ENCODE data around the gene FLOT2. TPM values are rescaled to one million over a fixed set of nuclear protein-coding genes. Genes with fewer than 3 reads are reported as not detected.
"Not testable (repeated sequence)": the region's sequence is repeated elsewhere in the genome, so short reads cannot be mapped to it uniquely, and the experiment has no call there.

The FLOT2 gene
- total RNA-seq, 1 donor from 2014 or later = 143 TPM

DNA sequence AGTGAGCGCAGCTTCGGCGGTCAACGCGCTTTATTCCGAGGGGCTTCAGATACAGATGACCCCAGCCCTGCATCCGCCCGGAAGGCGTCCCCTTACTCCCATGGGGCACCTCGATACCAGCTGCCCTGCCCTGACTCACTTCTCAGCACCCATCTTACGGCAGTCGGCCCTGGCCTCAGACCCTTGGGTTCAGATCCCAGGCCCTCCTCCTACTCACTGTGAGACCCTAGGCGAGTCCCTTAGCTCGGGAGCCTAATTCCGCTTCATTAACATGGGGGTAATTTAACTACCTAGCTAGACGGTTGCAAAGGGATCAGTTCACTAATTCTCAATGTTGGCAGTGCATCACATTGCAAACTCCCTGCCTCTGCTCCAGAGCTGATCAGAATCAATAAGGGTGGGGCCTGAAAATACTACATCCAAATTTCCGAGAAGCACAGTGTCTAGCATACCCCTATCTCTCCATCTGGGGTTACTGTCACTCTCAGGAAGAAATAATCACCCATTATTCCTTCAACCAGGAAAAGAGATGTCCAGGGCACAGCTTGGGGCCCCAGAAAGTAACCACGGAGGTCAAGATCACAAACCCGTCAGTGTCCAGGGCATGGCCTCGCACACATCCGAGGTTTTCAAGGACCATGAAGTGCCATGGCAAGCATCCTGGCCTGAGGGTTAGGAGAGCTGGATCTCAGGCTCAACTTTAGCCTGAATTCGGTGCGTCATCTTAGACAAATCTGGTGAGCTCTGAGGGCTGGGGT, 415 bp upstream of the FLOT2 start:
- peak overlapping the region; percentile 76 for H3K27ac Mint-ChIP-seq (ENCODE audit: unreplicated experiment)
- H3K4me1 Mint-ChIP-seq (ENCODE audit: low read depth, unreplicated experiment) = peaks cover 19% of the 10 kb centered on the region
- H3K36me3 Mint-ChIP-seq (ENCODE audit: unreplicated experiment) = no peaks in the 10 kb centered on the region
- TF ChIP-seq, protein P1, sequence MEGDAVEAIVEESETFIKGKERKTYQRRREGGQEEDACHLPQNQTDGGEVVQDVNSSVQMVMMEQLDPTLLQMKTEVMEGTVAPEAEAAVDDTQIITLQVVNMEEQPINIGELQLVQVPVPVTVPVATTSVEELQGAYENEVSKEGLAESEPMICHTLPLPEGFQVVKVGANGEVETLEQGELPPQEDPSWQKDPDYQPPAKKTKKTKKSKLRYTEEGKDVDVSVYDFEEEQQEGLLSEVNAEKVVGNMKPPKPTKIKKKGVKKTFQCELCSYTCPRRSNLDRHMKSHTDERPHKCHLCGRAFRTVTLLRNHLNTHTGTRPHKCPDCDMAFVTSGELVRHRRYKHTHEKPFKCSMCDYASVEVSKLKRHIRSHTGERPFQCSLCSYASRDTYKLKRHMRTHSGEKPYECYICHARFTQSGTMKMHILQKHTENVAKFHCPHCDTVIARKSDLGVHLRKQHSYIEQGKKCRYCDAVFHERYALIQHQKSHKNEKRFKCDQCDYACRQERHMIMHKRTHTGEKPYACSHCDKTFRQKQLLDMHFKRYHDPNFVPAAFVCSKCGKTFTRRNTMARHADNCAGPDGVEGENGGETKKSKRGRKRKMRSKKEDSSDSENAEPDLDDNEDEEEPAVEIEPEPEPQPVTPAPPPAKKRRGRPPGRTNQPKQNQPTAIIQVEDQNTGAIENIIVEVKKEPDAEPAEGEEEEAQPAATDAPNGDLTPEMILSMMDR (IDR thresholded peaks at IDR 0.05; ENCODE audit: partially characterized antibody, unreplicated experiment) = no peak
- H3K4me3 Mint-ChIP-seq (ENCODE audit: unreplicated experiment) = peak overlapping the region; percentile 85
- H3K27me3 Mint-ChIP-seq (ENCODE audit: unreplicated experiment) = peaks cover 9% of the 10 kb centered on the region
- peaks cover 14% of the 10 kb centered on the region for H3K9me3 Mint-ChIP-seq (ENCODE audit: unreplicated experiment)
- DNase-seq = no peak

DNA sequence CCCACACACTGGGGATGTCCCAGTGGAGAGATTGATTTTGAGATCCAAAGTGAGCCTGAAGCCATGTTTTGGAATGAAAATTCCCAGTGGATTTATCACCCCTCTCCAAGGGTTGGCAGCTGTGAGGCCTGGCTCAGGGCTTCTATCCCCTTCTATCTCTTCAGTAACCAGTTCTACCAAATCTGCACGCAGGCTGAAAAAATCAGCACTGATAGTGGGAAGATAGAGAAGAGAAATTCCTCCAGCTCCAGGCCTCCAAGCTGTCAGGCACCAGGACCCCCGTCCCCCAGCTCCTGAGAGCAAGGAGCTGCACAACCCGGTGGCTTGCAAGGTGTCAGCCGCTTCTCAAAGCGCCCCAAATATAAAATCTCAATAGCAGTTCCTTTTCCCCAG, 1.0 kb downstream of the FLOT2 start:
- H3K36me3 Mint-ChIP-seq (ENCODE audit: unreplicated experiment) = no peaks in the 10 kb centered on the region
- H3K27me3 Mint-ChIP-seq (ENCODE audit: unreplicated experiment) = peaks cover 6% of the 10 kb centered on the region
- no peak for DNase-seq
- peaks cover 14% of the 10 kb centered on the region for H3K4me1 Mint-ChIP-seq (ENCODE audit: low read depth, unreplicated experiment)
- TF ChIP-seq, protein P1 (IDR thresholded peaks at IDR 0.05; ENCODE audit: partially characterized antibody, unreplicated experiment) = no peak
- peak overlapping the region; percentile 96 for H3K4me3 Mint-ChIP-seq (ENCODE audit: unreplicated experiment)
- peaks cover 14% of the 10 kb centered on the region for H3K9me3 Mint-ChIP-seq (ENCODE audit: unreplicated experiment)
- peak overlapping the region; percentile 83 for H3K27ac Mint-ChIP-seq (ENCODE audit: unreplicated experiment)

DNA sequence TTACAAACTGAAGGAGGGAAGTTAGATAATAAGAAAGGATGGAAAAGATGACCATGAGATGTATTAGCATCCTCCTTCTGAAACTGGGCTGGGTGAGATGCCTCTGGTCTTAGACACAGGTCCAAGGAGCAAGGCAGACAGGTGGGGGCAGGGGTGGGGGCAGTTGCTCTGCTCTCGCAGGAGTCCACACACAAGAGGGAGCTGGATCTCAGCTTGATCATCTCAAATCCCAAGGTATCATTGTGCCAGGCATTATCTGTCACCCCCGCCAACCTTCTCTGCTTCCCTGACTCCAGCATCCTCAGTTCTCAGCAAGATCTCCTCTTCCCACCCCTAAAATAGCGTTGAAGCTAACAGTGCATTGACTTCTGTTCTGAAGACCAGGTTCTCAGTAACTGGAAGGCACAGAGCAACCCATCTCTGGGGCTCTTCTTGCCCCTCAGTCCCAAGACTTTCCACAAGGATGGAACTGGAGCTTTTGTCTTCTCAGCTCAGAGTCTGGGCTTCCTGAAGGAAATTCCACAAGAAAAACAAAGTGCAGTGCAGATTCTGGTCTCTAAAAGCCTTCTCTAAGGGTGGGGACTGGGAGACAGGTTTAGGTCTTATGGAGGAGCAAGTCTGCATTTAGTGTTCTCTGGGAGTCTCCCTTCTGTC, 1.6 kb downstream of the FLOT2 start:
- TF ChIP-seq, protein P1 (IDR thresholded peaks at IDR 0.05; ENCODE audit: partially characterized antibody, unreplicated experiment) = no peak
- DNase-seq = no peak
- Mint-ChIP-seq H3K4me1 (ENCODE audit: low read depth, unreplicated experiment) (peaks cover 13% of the 10 kb centered on the region), H3K4me3 (ENCODE audit: unreplicated experiment) (peak overlapping the region; percentile 96), H3K36me3 (ENCODE audit: unreplicated experiment) (peaks cover 3% of the 10 kb centered on the region), H3K27me3 (ENCODE audit: unreplicated experiment) (peaks cover 6% of the 10 kb centered on the region), H3K27ac (ENCODE audit: unreplicated experiment) (peak overlapping the region; percentile 83), H3K9me3 (ENCODE audit: unreplicated experiment) (peaks cover 16% of the 10 kb centered on the region)

DNA sequence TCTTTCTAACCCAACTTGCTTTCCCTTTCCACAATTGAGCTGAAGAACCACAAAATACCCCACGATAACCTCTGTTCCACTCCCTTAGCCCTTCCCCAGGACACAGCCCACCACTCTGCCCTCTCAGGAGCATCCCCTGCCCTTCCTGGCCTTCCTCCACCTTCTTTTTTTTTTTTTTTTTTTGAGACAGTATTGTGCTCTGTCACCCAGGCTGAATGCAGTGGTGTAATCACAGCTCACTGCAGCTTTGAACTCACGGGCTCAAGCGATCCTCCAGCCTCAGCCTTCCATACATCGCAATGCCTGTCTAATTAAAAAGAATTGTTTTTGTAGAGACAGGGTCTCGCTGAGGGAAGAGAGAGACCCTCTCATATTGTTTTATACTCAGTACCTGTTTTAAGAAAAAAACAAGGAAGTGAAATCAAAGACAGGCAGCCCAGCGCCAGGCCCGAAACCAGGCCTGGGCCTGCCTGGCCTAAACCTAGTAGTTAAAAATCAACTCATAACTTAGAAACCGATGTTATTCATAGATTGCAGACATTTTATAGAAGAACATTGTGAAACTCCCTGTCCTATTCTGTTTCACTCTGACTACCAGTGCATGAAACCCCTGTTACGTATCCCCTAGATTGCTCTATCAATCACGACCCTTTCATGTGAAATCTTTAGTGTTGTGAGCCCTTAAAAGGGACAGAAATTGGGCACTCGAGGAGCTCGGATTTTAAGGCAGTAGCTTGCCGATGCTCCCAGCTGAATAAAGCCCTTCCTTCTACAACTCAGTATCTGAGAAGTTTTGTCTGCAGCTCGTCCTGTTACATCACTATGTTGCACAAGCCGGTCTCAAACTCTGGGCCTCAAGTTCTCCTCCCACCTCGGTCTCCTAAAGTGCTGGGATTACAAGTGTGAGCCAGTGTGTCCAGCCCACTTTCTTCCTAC, 4.0 kb downstream of the FLOT2 start:
- not testable (repeated sequence) for H3K9me3 Mint-ChIP-seq (ENCODE audit: unreplicated experiment); H3K27me3 Mint-ChIP-seq (ENCODE audit: unreplicated experiment); DNase-seq; H3K4me3 Mint-ChIP-seq (ENCODE audit: unreplicated experiment); H3K36me3 Mint-ChIP-seq (ENCODE audit: unreplicated experiment); H3K27ac Mint-ChIP-seq (ENCODE audit: unreplicated experiment)
- peaks cover 13% of the 10 kb centered on the region for H3K4me1 Mint-ChIP-seq (ENCODE audit: low read depth, unreplicated experiment)

DNA sequence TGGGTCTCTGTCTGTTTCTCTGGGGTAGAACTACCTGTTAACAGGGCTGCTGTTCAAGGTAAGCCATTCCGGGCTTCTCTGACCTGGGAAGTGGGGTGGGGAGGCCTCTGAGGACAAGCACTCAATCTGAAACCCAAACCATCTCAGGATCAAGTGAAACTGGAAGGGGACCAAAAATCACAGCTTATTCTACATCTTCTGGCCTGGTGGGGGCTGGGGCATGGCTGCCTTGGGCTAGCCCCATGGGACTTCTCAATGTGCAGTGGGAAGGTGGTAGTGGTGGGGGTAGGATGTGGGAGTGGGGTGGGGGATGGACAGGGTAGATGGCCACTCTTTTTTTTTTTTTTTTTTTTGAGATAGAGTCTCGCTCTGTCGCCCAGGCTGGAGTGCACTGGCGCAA, 5.5 kb downstream of the FLOT2 start:
- H3K27me3 Mint-ChIP-seq (ENCODE audit: unreplicated experiment) = no peaks in the 10 kb centered on the region
- H3K27ac Mint-ChIP-seq (ENCODE audit: unreplicated experiment) = no peak overlapping the region
- H3K9me3 Mint-ChIP-seq (ENCODE audit: unreplicated experiment) = peaks cover 8% of the 10 kb centered on the region
- H3K4me3 Mint-ChIP-seq (ENCODE audit: unreplicated experiment) = no peak overlapping the region
- peaks cover 13% of the 10 kb centered on the region for H3K4me1 Mint-ChIP-seq (ENCODE audit: low read depth, unreplicated experiment)
- no peak for DNase-seq
- TF ChIP-seq, protein P1 (IDR thresholded peaks at IDR 0.05; ENCODE audit: partially characterized antibody, unreplicated experiment) = no peak
- peaks cover 4% of the 10 kb centered on the region for H3K36me3 Mint-ChIP-seq (ENCODE audit: unreplicated experiment)

Data from glutamatergic neuron (in vitro differentiated cells).